CD4-positive, alpha-beta T cell treated with Interleukin-1 beta for 1 hour (primary cell): Measurements from ENCODE around the gene STX10.
A peak's percentile ranks its signal among the peaks of the same experiment; 100 is the strongest.
"Not testable (repeated sequence)": the region's sequence is repeated elsewhere in the genome, so short reads cannot be mapped to it uniquely, and the experiment has no call there.

Experiments used
- DNase-seq, 2 donors: peaks; one replicate each; pipeline ENCODE4 v3.0.0-alpha.2; 2020 to 2022

Gene STX10

GRCh38 chr19:13164343-13165161 lies 14.4 kb upstream of the STX10 start:
- DNase-seq: peak; percentile 41 to 48

- peak; percentile 35 to 44 for DNase-seq
Measured at GRCh38 chr19:13163609-13164342, 13.6 kb upstream of the STX10 start.

- DNase-seq: peak; percentile 87
Measured at GRCh38 chr19:13162724-13163608, 12.8 kb upstream of the STX10 start.

GRCh38 chr19:13160557-13160956 lies 10.4 kb upstream of the STX10 start:
- no peak for DNase-seq

GRCh38 chr19:13159713-13160112 lies 9.5 kb upstream of the STX10 start:
- DNase-seq: no peak

GRCh38 chr19:13155472-13156359 lies 5.5 kb upstream of the STX10 start:
- peak; percentile 88 to 92 for DNase-seq

- peak; percentile 86 to 90 for DNase-seq
Measured at GRCh38 chr19:13154911-13155471, 4.8 kb upstream of the STX10 start.

- DNase-seq: peak; percentile 56 to 80
Measured at GRCh38 chr19:13154241-13154778, 4.1 kb upstream of the STX10 start.

GRCh38 chr19:13153569-13154240 lies 3.5 kb upstream of the STX10 start:
- DNase-seq: no peak

- peak; percentile 96 to 99 for DNase-seq
Measured at GRCh38 chr19:13152974-13153568, 2.9 kb upstream of the STX10 start.

- DNase-seq: no peak
Measured at GRCh38 chr19:13152356-13152973, 2.3 kb upstream of the STX10 start.

- peak; percentile 97 for DNase-seq
Measured at GRCh38 chr19:13151605-13152355, 1.6 kb upstream of the STX10 start.

- peak; percentile 36 to 39 for DNase-seq
Measured at GRCh38 chr19:13150931-13151604, 893 bp upstream of the STX10 start.

- peak in 1 of 2 donors; percentile 12 for DNase-seq
Measured at GRCh38 chr19:13149628-13150186, 468 bp downstream of the STX10 start.

- not testable (repeated sequence) for DNase-seq
Measured at GRCh38 chr19:13149173-13149627, 975 bp downstream of the STX10 start.

GRCh38 chr19:13146763-13147563 lies 3.2 kb downstream of the STX10 start:
- peak in 1 of 2 donors; percentile 55 for DNase-seq
